GM12874 (cell line): ENCODE data around the gene CHAF1B.

Source experiments
- CTCF ChIP-seq: IDR thresholded peaks from 2 replicates; pipeline ENCODE4 v1.5.1; 2011; ENCODE audit warnings: low read depth, mild to moderate bottlenecking, control low read depth, low read length, moderate library complexity; ENCODE audit not compliant: insufficient read depth

Gene CHAF1B

GRCh38 chr21:36412916-36413315 is 27.7 kb downstream of the CHAF1B start:
- no peak for TF ChIP-seq CTCF

- TF ChIP-seq CTCF = no peak
Observed at GRCh38 chr21:36415375-36415774, 30.2 kb downstream of the CHAF1B start.

- no peak for TF ChIP-seq CTCF
Observed at GRCh38 chr21:36419241-36419640, 34.0 kb downstream of the CHAF1B start.

- peak; percentile 77 for TF ChIP-seq CTCF
Observed at GRCh38 chr21:36419996-36420395, 34.8 kb downstream of the CHAF1B start.

GRCh38 chr21:36420571-36421339 is 35.6 kb downstream of the CHAF1B start:
- TF ChIP-seq CTCF = no peak

GRCh38 chr21:36422279-36423098 is 37.3 kb downstream of the CHAF1B start:
- peak; percentile 89 for TF ChIP-seq CTCF

GRCh38 chr21:36423771-36424433 is 38.7 kb downstream of the CHAF1B start:
- TF ChIP-seq CTCF = no peak
